Inflammatory macrophage (primary cell): ENCODE results near the gene RUNX2.

ENCODE experiments used
- DNase-seq, 2 donors: peaks; one replicate each; pipeline ENCODE4 v3.0.0-alpha.2; 2020 to 2022

The RUNX2 gene

DNA sequence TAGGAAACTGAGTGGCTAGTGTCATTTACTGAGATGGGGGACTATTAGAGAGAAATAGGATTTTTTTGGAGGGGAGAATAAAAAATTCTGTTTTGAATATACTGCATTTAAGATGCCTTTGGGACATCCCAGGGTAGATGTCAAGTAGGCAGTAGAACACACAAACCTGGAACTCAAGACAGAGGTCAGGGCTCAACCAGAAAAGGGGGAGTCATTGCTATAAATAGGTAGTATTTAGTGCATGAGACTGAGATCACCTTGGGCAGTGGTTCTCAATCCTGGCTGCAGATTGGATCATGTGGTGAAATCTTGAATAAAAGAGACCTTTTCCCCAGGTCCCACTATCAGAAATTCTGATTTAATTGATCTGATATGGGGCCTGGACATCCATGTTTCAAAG, 160.1 kb downstream of the RUNX2 start:
- DNase-seq, result no peak

DNA sequence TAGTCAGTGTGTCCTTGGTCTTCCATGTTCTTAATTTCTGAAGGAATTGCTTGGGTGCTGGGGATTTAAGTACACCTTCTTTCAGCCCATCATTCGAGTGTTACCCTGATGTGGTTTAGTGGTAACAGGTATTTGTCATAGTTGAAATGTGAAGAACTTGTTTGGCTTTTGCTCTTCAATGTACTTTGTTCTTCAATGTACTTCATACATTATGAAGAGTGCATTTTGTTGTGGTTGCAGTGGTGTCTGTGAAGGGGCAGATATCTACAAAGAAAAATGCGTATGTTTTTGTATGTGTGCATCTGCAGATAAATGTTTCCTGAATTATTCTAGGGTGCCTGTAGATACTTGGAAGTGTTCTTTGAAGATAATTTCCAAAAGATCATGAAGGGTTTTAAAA, 160.8 kb downstream of the RUNX2 start:
- no peak for DNase-seq

DNA sequence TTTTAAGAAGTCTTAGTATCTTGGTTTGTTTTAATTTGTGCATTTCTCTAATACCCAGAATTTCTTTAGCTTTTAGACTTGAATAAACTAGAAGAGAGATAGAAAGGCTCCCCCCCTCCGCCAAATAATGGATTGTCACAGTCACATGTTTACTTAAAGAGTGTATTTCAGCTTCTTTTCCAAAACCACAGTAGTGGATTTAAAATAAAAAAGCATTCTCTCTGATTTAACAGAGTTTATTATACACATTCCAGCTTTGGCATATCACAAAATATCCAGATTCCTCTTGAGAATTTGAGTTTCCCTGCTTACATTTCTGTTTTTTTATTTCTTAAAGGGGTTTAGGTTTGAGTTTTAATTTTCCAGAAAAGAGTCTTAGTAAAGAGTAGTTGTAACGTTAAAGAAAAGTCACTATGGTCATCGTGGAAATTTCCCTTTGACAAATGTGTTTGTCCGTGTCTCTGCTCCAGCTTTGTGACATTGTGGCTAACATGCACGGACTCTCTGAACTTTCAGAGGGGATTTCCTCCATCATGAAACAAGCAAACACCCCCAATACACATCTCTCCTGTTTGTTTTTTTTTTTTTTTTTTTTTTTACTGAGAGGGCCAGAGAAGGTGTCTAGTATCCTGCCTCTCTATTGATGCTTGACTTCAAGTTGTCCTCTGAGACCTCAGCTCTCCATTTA, 163.1 kb downstream of the RUNX2 start:
- DNase-seq, result no peak

DNA sequence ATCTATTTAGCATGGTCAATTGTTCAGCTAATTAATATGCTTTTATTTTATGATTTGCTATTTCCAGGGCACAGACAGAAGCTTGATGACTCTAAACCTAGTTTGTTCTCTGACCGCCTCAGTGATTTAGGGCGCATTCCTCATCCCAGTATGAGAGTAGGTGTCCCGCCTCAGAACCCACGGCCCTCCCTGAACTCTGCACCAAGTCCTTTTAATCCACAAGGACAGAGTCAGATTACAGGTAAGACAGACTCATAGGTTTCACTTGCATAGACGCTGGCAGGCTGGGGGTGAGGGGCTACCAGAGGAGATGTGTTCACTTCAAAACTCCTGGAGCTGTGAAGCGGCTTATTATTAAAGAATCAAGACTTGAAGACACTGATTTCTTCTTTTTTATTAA, 163.7 kb downstream of the RUNX2 start:
- DNase-seq, result no peak

DNA sequence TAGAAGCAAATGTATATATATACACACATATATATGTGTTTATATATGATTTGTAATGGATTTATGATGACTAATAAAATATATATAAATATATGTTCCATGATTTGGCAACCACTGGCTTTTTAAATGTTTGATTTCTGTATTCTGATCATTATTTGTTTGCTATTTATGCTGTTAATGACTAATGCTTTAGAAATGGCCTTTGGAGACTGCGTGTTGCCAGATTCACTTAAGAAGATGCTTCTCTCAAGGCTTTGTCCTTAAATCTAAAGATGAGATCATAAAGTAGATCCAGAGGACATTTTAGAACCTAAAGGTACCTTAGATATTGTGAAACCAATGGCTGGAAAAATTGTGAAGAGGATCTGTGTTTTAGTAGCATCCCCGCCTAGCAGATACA, 165.6 kb downstream of the RUNX2 start:
- DNase-seq, result no peak

DNA sequence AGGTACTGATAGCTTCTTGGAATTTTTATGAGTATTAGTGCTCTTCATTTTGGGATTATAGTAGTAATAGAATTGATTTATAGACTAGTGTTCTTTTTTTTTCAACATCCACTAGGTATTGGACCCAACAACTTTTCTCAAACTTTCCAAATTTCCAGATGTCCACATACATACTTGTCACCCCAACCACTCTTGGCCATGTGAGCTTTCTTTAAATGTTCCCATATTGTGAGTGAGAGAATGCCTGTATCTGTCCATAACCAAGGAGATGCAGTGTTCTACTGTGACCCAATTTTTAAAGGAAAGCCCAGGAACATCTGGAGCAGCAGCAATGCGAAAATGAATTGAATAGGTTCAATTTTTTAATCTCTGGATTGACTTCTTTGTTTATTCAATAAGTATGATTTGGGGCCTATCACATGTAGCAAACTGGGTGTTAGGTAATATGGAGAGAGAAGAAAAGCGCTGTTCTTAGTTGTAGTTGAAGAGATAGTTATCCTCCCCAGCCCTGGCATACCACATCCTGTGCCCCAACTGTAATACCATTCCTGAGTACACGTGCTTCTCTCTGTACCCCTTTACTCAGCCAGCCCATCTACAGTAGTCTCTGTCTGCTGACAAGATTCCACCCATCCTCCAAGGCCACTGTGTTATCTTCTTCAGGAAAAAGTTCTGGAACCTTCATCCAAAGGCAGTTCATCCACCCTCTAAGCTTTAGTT, 166.4 kb downstream of the RUNX2 start:
- no peak for DNase-seq

DNA sequence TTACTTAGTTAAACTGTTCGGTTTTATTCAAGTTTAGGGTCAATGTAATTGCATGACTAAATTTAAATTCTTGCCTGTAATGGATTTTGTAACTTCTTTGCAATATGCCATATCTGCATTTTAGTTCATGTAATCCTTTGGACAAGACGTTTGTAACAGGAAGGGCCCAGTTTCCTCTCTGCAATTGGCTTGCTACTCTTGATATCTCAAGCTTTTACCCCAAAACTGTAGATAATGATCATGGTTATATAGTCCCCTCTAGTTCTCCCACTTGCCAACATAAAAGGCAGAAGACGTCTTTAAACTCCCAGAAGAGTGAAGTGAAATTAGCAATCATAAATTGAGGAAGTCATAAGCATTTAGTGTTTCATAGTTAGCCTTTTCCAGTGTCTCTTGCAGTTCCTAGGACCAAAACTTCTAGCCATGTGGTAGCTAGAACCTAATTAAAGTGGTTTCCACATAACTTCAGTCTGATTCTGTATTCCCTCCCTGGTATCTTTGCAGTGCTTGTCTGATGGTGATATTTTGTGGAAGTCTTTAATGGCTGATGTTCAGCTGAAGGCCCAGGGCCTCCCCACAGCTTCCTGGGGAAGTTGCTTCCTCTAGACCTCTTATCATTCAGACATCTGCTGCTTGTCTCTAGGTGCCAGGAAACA, 167.4 kb downstream of the RUNX2 start:
- peak; percentile 54 to 65 for DNase-seq

DNA sequence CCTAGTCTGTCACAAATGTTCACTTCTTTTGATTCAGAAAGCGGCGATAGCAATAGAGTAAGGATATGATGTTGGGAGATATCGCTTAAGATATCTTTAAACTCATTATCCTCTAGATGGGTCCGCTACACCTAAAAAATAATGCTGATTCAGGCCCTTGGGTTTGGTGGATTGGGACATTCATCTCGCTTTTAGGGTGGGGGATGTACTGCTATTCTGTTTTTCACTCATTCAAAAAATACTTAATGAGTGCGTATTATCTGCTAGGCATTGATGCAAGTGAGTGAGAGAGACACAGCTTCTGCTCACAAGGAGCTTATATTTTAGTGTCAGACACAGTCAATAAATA, 167.9 kb downstream of the RUNX2 start:
- no peak for DNase-seq

DNA sequence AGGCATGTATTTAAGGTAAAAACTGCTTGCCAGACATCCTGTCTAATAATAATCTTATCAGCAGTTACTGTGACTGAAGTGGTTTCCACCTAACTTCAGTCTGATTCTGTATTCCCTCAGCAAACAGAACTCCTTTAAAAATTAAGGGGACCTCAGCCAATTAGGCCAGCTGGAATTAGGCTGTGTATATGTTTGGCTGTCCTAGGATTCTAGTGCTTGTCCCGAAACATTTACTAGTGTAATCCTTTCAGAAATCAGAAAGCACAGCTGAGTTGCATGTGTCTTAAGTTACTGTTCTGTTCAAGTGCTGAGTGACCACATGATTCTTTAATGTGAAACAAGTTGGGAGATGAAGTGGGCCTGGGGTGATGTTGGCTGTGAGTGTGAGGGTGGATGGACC, 170.5 kb downstream of the RUNX2 start:
- DNase-seq, result no peak

DNA sequence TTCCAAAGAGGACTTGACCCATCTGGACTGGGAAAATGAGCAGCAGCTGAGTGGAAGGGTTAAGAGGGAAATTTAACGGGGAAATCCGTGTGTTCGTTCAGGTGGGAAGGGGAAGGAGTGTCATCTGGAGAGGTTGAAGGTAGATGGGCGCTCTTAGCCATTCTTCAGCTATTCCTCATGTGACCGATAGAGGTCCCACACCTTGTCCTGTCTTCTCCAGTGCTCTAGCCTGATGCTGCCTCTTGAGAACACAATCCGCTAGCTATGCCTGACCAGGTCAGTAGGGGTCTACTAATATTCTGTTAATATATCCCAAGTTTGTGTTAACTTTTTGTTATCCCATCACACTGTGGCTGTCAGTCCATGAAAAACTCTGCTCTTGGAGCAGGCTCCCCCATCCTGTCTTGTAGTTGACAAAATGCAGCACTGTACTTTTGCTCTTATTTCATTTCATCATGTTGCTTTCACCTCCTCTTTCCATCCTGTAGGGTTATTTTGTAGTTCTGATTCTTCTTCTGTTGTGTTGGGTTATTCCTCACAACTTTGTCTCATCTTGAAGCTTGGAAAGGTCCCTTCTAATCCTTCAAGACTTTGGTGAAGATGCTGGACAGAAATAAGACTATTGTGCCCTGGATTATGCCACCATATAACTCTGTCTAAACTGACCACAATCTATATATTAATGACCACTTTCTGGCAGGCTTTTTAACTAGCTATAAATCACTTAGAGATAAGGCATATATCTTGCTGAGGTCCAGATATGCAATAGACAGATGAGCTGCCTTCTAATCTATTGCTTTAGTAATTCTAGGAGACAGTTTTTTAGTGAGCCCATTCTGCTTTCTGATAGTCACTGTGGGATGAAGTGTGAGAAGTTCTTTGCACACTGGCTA, 173.0 kb downstream of the RUNX2 start:
- DNase-seq, result no peak

DNA sequence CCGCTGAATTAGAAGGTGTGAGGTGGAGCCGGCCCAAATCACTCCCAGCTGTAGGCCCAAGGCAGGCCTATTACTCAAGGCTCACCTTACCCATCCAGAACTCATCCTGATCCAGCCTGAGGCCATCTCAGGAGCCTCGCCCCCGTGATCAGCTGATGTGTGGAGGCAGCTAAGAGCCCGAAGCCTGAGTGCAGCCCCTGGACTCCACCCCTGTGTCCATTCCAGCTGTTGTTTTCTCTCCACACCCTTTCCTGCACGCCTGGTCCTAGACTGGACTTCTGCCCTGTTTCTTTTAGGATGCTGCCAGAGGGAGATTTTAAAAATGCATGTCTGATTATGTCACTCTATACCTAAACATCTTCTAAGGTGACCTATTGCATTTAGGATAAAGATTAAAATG, 174.3 kb downstream of the RUNX2 start:
- DNase-seq, result no peak

DNA sequence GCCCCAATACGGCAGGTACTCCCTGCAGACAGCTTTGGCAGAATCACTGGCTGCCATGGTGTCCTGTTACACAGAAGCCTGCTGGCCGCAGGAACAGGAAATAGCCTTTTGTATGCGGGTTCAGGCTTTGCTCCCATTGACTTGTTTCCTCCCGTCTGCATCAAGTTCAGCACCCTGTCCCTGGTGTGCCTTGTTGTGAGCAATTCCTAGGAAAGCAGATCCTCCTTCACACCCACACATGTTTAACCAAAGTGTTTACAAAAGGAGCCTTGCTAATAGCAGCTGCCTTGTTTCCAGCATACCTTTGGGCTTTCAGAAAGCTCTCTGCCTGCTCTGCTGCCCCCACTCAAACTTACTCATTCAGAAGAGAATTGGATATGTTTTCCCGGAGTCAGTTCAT, 176.8 kb downstream of the RUNX2 start:
- DNase-seq, result peak in 1 of 2 donors; percentile 21

DNA sequence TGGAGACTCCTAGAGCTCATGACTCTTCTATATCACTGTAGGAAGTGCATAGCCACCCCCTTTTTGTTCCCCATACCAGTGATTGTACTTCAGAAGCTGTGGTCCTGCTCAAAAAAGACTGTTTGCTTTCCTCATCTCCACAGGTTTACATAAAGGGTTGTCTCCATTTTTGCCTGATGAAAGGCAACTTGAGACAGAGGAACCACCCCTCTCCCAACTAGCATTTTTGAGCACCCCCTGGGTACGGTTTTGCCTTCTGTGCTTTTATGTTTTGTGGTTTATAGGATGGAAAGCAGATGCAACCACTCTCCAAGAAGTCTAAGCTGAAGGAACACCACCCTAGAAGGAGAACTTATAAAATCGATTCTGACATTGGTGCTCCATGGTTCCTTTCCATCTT, 177.3 kb downstream of the RUNX2 start:
- DNase-seq, result no peak

DNA sequence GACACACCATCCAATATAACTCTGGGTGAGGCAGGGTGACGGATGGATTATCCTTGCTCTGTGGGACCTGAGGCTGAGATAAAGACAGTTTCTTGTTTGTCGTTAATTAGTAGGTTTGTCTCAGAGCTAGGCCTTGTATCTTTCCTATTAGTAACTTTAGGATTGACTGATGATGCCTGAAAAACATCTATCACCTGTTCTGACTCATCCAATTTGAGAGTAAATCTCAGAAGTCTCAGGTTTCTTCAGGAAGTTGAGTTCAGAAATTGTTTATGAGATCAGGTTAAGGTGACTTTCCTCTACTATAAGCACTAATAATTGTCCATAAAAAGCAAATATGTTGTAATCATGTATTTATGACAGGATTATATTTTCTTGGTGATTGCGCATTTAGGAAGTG, 179.1 kb downstream of the RUNX2 start:
- no peak for DNase-seq

DNA sequence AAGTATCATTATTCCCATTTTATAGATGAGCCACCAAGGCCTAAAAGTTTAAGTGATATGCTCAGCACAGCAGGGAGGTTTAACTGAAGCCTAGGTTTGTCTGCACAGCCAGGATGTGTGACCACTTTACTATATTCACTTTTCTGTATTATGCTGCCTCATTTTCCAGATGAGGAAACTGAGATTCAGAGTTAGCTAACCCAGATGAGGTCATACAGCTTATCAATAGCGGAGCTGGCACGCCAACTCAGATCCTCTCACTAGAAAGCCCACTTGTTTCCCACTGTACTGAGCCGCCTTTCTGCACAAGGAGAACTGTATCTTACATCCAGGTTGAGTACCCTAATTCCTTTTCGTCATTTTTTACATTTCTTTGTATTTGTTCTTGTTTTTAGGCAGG, 181.3 kb downstream of the RUNX2 start:
- no peak for DNase-seq

DNA sequence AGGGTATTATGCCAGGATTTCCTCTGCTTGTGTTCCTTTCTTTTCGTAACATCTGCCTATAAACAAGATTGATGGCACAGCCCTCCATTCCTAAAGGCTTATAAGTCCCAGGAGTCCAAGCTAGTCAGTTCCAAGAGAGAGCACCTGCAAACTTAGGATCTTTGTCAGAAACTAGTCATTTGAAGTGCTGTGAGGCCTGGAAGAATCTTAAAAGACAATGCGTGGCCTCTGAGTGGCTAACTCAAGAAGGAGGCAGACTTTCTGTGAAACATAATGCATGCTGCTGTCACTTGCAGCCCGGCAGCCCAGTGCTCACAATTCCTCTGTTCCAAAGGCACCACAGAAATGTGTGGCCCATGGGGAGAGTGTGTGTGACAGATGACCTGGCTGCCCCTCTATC, 184.6 kb downstream of the RUNX2 start:
- no peak for DNase-seq

DNA sequence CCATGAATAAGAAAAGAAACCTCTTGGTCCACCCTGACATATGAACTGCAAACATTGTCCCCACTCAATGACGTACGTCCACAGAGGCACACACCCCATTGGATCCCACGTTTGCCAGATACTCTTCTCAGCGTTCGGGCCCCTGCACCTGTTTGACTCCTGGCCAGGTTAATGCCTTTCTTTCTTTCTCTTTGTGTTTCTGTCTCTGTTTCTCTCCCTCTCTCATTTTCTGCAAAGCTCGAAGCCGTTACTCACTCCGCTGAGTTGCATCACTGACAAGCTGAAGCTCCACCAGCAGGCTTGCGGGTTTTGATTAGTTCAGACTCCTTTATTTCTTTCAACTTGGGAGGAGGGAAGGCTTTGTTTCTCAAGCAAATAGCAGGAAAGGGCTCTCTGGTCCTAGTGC, 185.1 kb downstream of the RUNX2 start:
- DNase-seq, result no peak

DNA sequence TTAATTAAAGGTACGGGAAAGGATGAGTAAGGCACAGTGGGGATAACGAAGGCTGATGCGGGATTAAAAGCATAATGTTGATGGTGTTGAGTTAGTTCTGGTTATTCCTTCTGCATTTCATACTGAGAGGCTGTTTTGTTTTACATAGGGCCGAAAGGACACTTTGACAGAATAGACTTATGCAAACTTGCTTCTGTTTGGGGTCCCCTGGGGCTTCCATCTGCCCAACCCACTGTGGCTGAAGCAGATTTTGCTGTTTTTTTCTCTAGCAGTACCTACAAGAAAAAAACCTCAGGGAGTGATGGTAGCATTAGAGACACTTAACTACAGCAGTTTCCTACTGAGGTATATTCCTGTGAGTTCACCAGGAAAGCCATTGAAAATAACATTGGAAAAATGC, 185.7 kb downstream of the RUNX2 start:
- DNase-seq, result no peak

DNA sequence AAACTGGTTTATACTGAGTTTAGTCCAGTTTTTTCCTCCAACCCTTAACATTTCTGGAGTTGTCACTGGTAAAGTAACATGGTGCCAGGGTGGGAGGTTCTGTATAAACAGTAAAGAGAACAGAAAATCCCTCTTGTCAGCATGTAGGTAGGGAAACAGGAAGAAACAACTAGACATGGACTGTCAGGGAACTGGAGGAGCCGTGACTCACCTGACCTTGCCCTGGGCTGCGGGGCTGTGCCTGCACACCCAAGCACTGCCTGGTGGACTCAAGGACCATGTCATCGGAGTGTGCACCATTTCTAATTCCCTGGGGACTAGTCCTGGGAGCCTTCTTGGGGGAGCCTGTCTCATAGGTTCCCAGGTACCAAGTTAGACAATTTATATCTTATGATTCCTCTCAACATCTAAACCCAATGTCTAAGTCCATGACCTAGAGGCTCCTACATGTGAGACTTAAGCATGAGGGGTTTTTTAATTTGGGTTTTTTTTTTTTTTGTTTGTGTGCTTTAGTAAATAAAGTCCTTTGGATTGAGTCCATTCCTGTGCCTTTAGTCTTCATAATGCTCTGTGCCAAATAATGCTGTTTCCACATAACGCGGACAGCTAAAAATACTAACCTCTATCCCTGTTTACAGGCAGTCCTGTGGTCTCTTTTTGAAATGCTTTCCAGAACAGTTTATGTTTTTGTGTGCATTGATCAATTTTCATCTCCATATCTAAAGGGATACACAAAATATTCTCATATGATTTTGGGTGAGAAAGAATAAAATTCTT, 186.5 kb downstream of the RUNX2 start:
- DNase-seq, result peak in 1 of 2 donors; percentile 30

DNA sequence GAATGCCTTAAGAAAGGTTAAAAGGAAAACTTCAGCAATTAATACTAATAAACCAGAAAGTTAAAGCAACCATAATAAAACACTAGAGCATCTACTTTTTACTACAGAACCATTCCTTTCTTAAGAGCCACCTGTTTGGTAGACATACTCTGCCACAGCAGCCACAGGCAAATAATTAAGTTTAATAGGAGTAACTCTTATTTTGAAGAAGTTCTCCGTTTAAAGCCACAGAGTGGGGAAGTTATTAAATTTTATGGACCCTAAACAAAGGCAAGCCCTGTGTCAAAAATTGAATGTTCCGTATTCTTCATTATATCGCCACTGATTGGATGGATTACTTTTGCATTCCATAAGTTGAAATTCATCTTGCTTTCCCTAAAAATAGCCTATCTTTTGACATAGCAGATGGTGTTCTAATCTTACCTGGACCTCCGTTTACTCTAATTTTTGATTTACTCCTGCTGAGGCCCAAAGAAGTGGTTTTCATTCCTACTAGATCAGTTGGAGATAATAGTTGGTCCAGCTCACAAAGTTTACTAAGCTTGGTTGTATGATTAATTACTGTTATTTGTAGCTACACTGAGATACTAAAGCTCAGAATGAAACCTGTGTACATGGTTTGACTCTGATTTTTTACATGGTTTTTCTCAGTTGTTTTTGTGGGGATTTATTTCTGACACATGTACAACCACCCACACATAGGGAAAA, 190.0 kb downstream of the RUNX2 start:
- no peak for DNase-seq

DNA sequence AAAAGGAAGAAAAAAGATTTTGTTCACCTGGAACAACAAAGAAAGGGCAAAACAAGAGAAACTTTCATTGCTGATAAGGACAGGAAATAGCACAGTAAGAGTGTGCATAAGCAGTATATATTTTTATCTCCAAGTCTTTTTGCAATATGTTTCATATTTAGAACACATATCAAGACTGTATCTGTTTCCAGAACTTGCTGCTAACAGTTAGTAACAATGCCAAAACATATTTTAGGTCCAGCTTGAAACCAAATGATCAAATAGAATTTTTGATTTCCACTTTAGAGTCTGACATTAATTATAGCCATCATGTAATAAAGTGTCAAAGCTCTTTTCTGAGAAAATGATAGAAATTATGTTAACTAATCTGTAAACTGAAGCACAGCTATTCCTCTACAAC, 193.1 kb downstream of the RUNX2 start:
- no peak for DNase-seq

DNA sequence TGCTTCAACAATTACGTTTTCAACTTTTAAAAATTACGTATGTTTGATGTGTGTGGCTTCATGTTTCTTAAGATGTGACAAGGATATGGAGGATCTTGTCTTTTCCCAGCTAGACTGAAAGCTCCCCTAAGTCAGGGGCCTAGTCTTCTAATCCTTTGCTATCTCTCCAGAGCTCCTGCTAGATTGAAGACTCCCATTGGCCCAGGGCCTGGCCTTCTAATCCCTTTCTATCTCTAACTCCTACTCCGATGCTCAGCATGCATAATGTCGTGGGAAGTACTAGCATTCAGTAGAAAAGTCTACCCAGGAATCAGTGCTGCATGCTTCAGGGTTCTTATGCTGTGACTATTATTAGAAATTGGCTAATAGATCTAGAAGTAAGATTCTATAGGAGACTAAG, 194.4 kb downstream of the RUNX2 start:
- no peak for DNase-seq
